Skeletal muscle satellite cell (primary cell): ENCODE data around the gene SHTN1. TPM values are rescaled to one million over a fixed set of nuclear protein-coding genes. Genes with fewer than 3 reads are reported as not detected.
A peak's percentile ranks its signal among the peaks of the same experiment; 100 is the strongest.

Experiments
- H3K27me3 ChIP-seq: 2 replicates; pipeline ENCODE4 v1.7.0; 2013; ENCODE audit warnings: low read length; ENCODE audit not compliant: control insufficient read depth, insufficient read depth
- H3K36me3 ChIP-seq: 2 replicates; pipeline ENCODE4 v1.7.0; 2013; ENCODE audit warnings: mild to moderate bottlenecking, control low read depth, low read length; ENCODE audit not compliant: insufficient read depth
- H3K4me1 ChIP-seq: 2 replicates; pipeline ENCODE4 v1.7.0; 2013; ENCODE audit warnings: low read length; ENCODE audit not compliant: control insufficient read depth, insufficient read depth
- H3K4me2 ChIP-seq: 2 replicates; pipeline ENCODE4 v1.7.0; 2013; ENCODE audit warnings: mild to moderate bottlenecking, low read length
- H3K4me3 ChIP-seq: 2 replicates; pipeline ENCODE4 v1.7.0; 2013; ENCODE audit warnings: low read length
- H3K9ac ChIP-seq: 2 replicates; pipeline ENCODE4 v1.7.0; 2013; ENCODE audit warnings: mild to moderate bottlenecking, low read depth, low read length, moderate library complexity
- H3K9me3 ChIP-seq: replicated peaks from 2 replicates; pipeline ENCODE4 v1.7.0; 2013; ENCODE audit warnings: mild to moderate bottlenecking, control low read depth, low read length
- total RNA-seq: library from RNA; depleted of rRNA; stranded (reverse); fragments of >200 nt; gene quantifications from 2 replicates; pipeline ENCODE4 v1.2.3, GENCODE V29; 2012; rRNA removed

Gene SHTN1
- total RNA-seq, result 0.44 and 0.76 TPM in 2 replicates

- H3K4me3 ChIP-seq, result peak within 1 kb of the TSS; percentile 95
- no peaks in the 10 kb centered on the region for H3K27me3 ChIP-seq
- H3K4me1 ChIP-seq, result peaks cover 13% of the 10 kb centered on the region
- H3K9ac ChIP-seq, result peak within 1 kb of the TSS; percentile 91
- H3K4me2 ChIP-seq, result peak within 1 kb of the TSS; percentile 88
- no peaks in the 10 kb centered on the region for H3K9me3 ChIP-seq
- no peaks in the 10 kb centered on the region for H3K36me3 ChIP-seq
Measured at GRCh38 chr10:117005026-117005526, at the start of gene SHTN1. Gene SHTN1, minus strand, starts transcription at chr10:117005187. Its CDS starts 108 bp downstream, at chr10:117005079.

- H3K4me3 ChIP-seq, result no peak overlapping the region
- H3K9me3 ChIP-seq, result no peaks in the 10 kb centered on the region
- H3K4me1 ChIP-seq, result no peaks in the 10 kb centered on the region
- H3K9ac ChIP-seq, result no peak overlapping the region
- no peak overlapping the region for H3K4me2 ChIP-seq
- H3K36me3 ChIP-seq, result no peaks in the 10 kb centered on the region
- H3K27me3 ChIP-seq, result peaks cover 7% of the 10 kb centered on the region
Measured at GRCh38 chr10:117053482-117053881, 48.5 kb upstream of the SHTN1 start.

GRCh38 chr10:117047947-117048346 is 43.0 kb upstream of the SHTN1 start:
- Histone ChIP-seq H3K4me2 (no peak overlapping the region), H3K27me3 (no peaks in the 10 kb centered on the region), H3K4me3 (no peak overlapping the region), H3K9ac (no peak overlapping the region), H3K4me1 (no peaks in the 10 kb centered on the region), H3K36me3 (no peaks in the 10 kb centered on the region), H3K9me3 (no peaks in the 10 kb centered on the region)

GRCh38 chr10:117016266-117016665 is 11.3 kb upstream of the SHTN1 start:
- no peak overlapping the region for H3K9ac ChIP-seq
- no peak overlapping the region for H3K4me2 ChIP-seq
- H3K27me3 ChIP-seq, result no peaks in the 10 kb centered on the region
- no peaks in the 10 kb centered on the region for H3K9me3 ChIP-seq
- no peaks in the 10 kb centered on the region for H3K36me3 ChIP-seq
- H3K4me1 ChIP-seq, result no peaks in the 10 kb centered on the region
- no peak overlapping the region for H3K4me3 ChIP-seq

- no peaks in the 10 kb centered on the region for H3K27me3 ChIP-seq
Measured at GRCh38 chr10:117014835-117015234, 9.8 kb upstream of the SHTN1 start.

GRCh38 chr10:117007080-117007479 is 2.1 kb upstream of the SHTN1 start:
- Histone ChIP-seq H3K27me3 (no peaks in the 10 kb centered on the region), H3K4me3 (no peak overlapping the region), H3K9me3 (no peaks in the 10 kb centered on the region), H3K36me3 (no peaks in the 10 kb centered on the region), H3K4me2 (no peak overlapping the region), H3K9ac (no peak overlapping the region), H3K4me1 (peaks cover 13% of the 10 kb centered on the region)

More at GRCh38 chr10:117014835-117015234, 9.8 kb upstream of the SHTN1 start:
- Histone ChIP-seq H3K4me3 (no peak overlapping the region), H3K4me1 (no peaks in the 10 kb centered on the region), H3K4me2 (no peak overlapping the region), H3K36me3 (no peaks in the 10 kb centered on the region), H3K9me3 (no peaks in the 10 kb centered on the region), H3K9ac (no peak overlapping the region)

- peak overlapping the region; percentile 95 for H3K4me3 ChIP-seq
- H3K4me2 ChIP-seq, result peak overlapping the region; percentile 88
- H3K9me3 ChIP-seq, result no peaks in the 10 kb centered on the region
- no peaks in the 10 kb centered on the region for H3K36me3 ChIP-seq
- H3K27me3 ChIP-seq, result no peaks in the 10 kb centered on the region
- peak overlapping the region; percentile 91 for H3K9ac ChIP-seq
- peaks cover 13% of the 10 kb centered on the region for H3K4me1 ChIP-seq
Measured at GRCh38 chr10:117005527-117006055, 604 bp upstream of the SHTN1 start.

GRCh38 chr10:117004227-117005025 is 561 bp downstream of the SHTN1 start:
- H3K4me2 ChIP-seq, result peak overlapping the region; percentile 88
- peaks cover 13% of the 10 kb centered on the region for H3K4me1 ChIP-seq
- peak overlapping the region; percentile 95 for H3K4me3 ChIP-seq
- no peaks in the 10 kb centered on the region for H3K27me3 ChIP-seq
- H3K36me3 ChIP-seq, result no peaks in the 10 kb centered on the region
- H3K9me3 ChIP-seq, result no peaks in the 10 kb centered on the region
- peak overlapping the region; percentile 91 for H3K9ac ChIP-seq

GRCh38 chr10:117003336-117003735 is 1.7 kb downstream of the SHTN1 start:
- H3K4me2 ChIP-seq, result no peak overlapping the region
- H3K27me3 ChIP-seq, result no peaks in the 10 kb centered on the region
- no peak overlapping the region for H3K9ac ChIP-seq
- no peak overlapping the region for H3K4me3 ChIP-seq
- no peaks in the 10 kb centered on the region for H3K9me3 ChIP-seq
- H3K36me3 ChIP-seq, result no peaks in the 10 kb centered on the region
- peaks cover 13% of the 10 kb centered on the region for H3K4me1 ChIP-seq

GRCh38 chr10:117002206-117002605 is 2.8 kb downstream of the SHTN1 start:
- H3K9me3 ChIP-seq, result no peaks in the 10 kb centered on the region
- peaks cover 13% of the 10 kb centered on the region for H3K4me1 ChIP-seq
- H3K9ac ChIP-seq, result no peak overlapping the region
- H3K27me3 ChIP-seq, result no peaks in the 10 kb centered on the region
- H3K4me3 ChIP-seq, result no peak overlapping the region
- H3K4me2 ChIP-seq, result no peak overlapping the region
- H3K36me3 ChIP-seq, result no peaks in the 10 kb centered on the region

- Histone ChIP-seq H3K9ac (no peak overlapping the region), H3K36me3 (no peaks in the 10 kb centered on the region), H3K4me2 (no peak overlapping the region), H3K4me1 (peaks cover 13% of the 10 kb centered on the region), H3K27me3 (no peaks in the 10 kb centered on the region), H3K4me3 (no peak overlapping the region), H3K9me3 (no peaks in the 10 kb centered on the region)
Measured at GRCh38 chr10:117001144-117001543, 3.8 kb downstream of the SHTN1 start.
